Stomach (tissue), 9 donors: ENCODE data around the gene SAPCD2. TPM values are rescaled to one million over a fixed set of nuclear protein-coding genes. Genes with fewer than 3 reads are reported as not detected.

Experiments used
- DNase-seq, 2 donors: peaks; one replicate each; pipeline versions ENCODE4 v3.0.0 to v3.0.0-alpha.2; 2013 to 2019
- H3K27ac ChIP-seq, 5 donors: fragments of 200-600 bp in 4 of 5; sonication (generic) in 4 of 5; one replicate each; pipeline ENCODE4 v1.5.1; 2013 to 2019; ENCODE audit warnings: mild to moderate bottlenecking in 1 of 5, moderate library complexity in 1 of 5
- H3K27me3 ChIP-seq, 3 donors: fragments of 200-600 bp; sonication (generic); one replicate each; pipeline ENCODE4 v1.5.1; 2017 to 2019; ENCODE audit warnings: mixed run types in 1 of 3
- H3K36me3 ChIP-seq, 4 donors: fragments of 200-600 bp; sonication (generic); 1 replicate in 3 of 4; 2 replicates in 1 of 4; pipeline ENCODE4 v1.5.1; 2016 to 2019
- H3K4me1 ChIP-seq, 4 donors: fragments of 200-600 bp; sonication (generic); one replicate each; pipeline ENCODE4 v1.5.1; 2016 to 2019
- H3K4me3 ChIP-seq, 4 donors: fragments of 200-600 bp; sonication (generic) in 3 of 4; one replicate each; pipeline ENCODE4 v1.5.1; 2016 to 2019; ENCODE audit warnings: mild to moderate bottlenecking in 1 of 4
- H3K9me3 ChIP-seq, 4 donors: fragments of 200-600 bp; sonication (generic); one replicate each; pipeline ENCODE4 v1.5.1; 2016 to 2019
- CTCF ChIP-seq, 7 experiments: fragments of 450-650 bp in 4 of 7; fragments of 200-600 bp in 3 of 7; sonication (generic) in 3 of 7; IDR thresholded peaks; one replicate each; pipeline ENCODE4 v1.5.1; 2016 to 2019; ENCODE audit warnings: antibody characterized with exemption in 7 of 7, control low read depth in 2 of 7, mild to moderate bottlenecking in 1 of 7
- EP300 ChIP-seq: sonication (generic); formaldehyde crosslinking; IDR thresholded peaks from one replicate; pipeline ENCODE4 v1.6.1; 2017; ENCODE audit warnings: antibody characterized with exemption
- POLR2A ChIP-seq, 4 donors: fragments of 450-650 bp; IDR thresholded peaks; one replicate each; pipeline ENCODE4 v1.6.1; 2016; ENCODE audit warnings: antibody characterized with exemption in 4 of 4, control low read depth in 2 of 4, mild to moderate bottlenecking in 1 of 4, moderate library complexity in 1 of 4
- POLR2AphosphoS5 ChIP-seq, 3 donors: sonication (generic); formaldehyde crosslinking; IDR thresholded peaks; one replicate each; pipeline ENCODE4 v1.6.1; 2016; ENCODE audit warnings: antibody characterized with exemption in 3 of 3
- WGBS, 5 donors: extraction: QIAGEN DNeasy Blood & Tissue Kit in 3 of 5; methylation state at CpG; one replicate each; pipeline versions ENCODE4 v1.1.5 to v1.1.7; 2013 to 2018; 5-methylcytosine and 5-hydroxymethylcytosine counted together
- intact Hi-C: fragments of 100-400 bp; cut with DNase I; formaldehyde crosslinking; loops from one replicate; pipeline ENCODE4 v1.15.1; 2023; ENCODE audit warnings: low total_unique reads
- polyA plus RNA-seq, 3 donors: library from polyadenylated mRNA; stranded (reverse); fragments of 200-250 nt; gene quantifications; one replicate each; pipeline ENCODE4 v1.2.3, GENCODE V29; 2013
- total RNA-seq, 5 donors: library from RNA; depleted of rRNA; stranded (reverse); fragments of >200 nt; gene quantifications; one replicate each; pipeline versions ENCODE4 v1.1.0 to v1.2.3, GENCODE V29; 2014 to 2016
- donor health status: healthy with polysubstance abuse.
- donor health status: Bipolar disorder and iron deficiency.
- donor health status: healthy.

SAPCD2 gene
- total and polyA plus RNA-seq, 8 donors, result 1.7 to 84.9 (median 3.8) TPM; not detected in 1

- Histone ChIP-seq H3K4me3 (no peak overlapping the region), H3K4me1 (peaks cover 7 to 38% (median 23%) of the 10 kb centered on the region in 4 donors), H3K27me3 (no peaks in the 10 kb centered on the region), H3K36me3 (peaks cover 19 to 53% (median 42%) of the 10 kb centered on the region in 4 donors), H3K27ac (no peak overlapping the region), H3K9me3 (no peaks in the 10 kb centered on the region)
- TF ChIP-seq POLR2AphosphoS5 (IDR thresholded peaks at IDR 0.05) (no peak), POLR2A (IDR thresholded peaks at IDR 0.05) (no peak), EP300 (no peak), CTCF (IDR thresholded peaks at IDR 0.05) (no peak)
- 93 to 95% (median 94%) methylated on average over 21 to 32 of the region's 32 CpGs for WGBS, 5 donors
- no peak for DNase-seq
- intact Hi-C loops, result loop anchor here (10.0 kb wide), 1 partner anchor 66 kb away; the partner anchor contains the start of gene LCN12
Observed at GRCh38 chr9:137020771-137021567, 49.4 kb downstream of the SAPCD2 start.

GRCh38 chr9:137019891-137020683 lies 50.3 kb downstream of the SAPCD2 start:
- Histone ChIP-seq H3K4me3 (no peak overlapping the region), H3K27ac (no peak overlapping the region), H3K4me1 (peaks cover 0 to 29% (median 14%) of the 10 kb centered on the region in 4 donors), H3K36me3 (peaks cover 19 to 62% (median 51%) of the 10 kb centered on the region in 4 donors), H3K9me3 (no peaks in the 10 kb centered on the region), H3K27me3 (no peaks in the 10 kb centered on the region)
- no peak for DNase-seq
- 91 to 97% (median 95%) methylated on average over 29 to 34 of the region's 34 CpGs for WGBS, 5 donors
- TF ChIP-seq POLR2AphosphoS5 (IDR thresholded peaks at IDR 0.05), result no peak
- TF ChIP-seq POLR2A (IDR thresholded peaks at IDR 0.05), result no peak
- TF ChIP-seq EP300, result no peak
- TF ChIP-seq CTCF (IDR thresholded peaks at IDR 0.05), result no peak
- intact Hi-C loops, result loop anchor here (10.0 kb wide), 1 partner anchor 65 kb away; the partner anchor contains the start of gene LCN12

- TF ChIP-seq POLR2A (IDR thresholded peaks at IDR 0.05) (no peak), EP300 (no peak), CTCF (IDR thresholded peaks at IDR 0.05) (no peak), POLR2AphosphoS5 (IDR thresholded peaks at IDR 0.05) (no peak)
- no peak overlapping the region for H3K4me3 ChIP-seq
- H3K27ac ChIP-seq, result no peak overlapping the region
- H3K27me3 ChIP-seq, result no peaks in the 10 kb centered on the region
- H3K4me1 ChIP-seq, result peaks cover 0 to 18% (median 9%) of the 10 kb centered on the region in 4 donors
- no peaks in the 10 kb centered on the region for H3K9me3 ChIP-seq
- intact Hi-C loops, result no loop called here
- H3K36me3 ChIP-seq, result peaks cover 23 to 73% (median 63%) of the 10 kb centered on the region in 4 donors
- no peak for DNase-seq
- 90 to 94% (median 93%) methylated on average over 33 to 36 of the region's 36 CpGs for WGBS, 5 donors
Observed at GRCh38 chr9:137018761-137019559, 51.4 kb downstream of the SAPCD2 start.
